GM18526 (cell line): ENCODE results near the gene TRPM3.

Source experiments
- POLR2A ChIP-seq: IDR thresholded peaks from 3 replicates; pipeline ENCODE4 v1.6.1; 2011; ENCODE audit not compliant: insufficient read length; ENCODE audit errors: extremely low read depth

Gene TRPM3

GRCh38 chr9:70577671-70578070 is 543.8 kb downstream of the TRPM3 start:
- no peak for TF ChIP-seq POLR2A

DNA sequence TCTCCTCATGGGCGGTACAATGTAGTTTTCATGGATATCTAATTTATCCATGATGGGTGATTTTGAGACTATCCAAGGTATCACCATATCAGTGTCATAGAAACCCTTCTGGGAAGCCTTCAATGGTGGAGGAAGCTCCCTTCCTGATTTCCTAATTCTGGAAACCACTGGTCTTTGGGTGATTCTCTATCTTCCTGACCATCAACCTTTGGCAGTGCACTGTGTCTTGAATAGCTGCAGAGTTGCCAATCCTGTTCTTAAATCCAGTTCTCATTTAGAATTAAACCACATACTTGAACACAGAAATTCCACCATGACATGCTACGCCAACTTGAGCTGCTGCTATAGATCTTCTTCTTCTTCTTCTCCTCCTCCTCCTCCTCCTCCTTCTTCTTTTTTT is 545.3 kb downstream of the TRPM3 start:
- TF ChIP-seq POLR2A: no peak

- no peak for TF ChIP-seq POLR2A
Measured at GRCh38 chr9:70574151-70574837, 547.1 kb downstream of the TRPM3 start.

- TF ChIP-seq POLR2A: no peak
Measured at GRCh38 chr9:70573308-70573707, 548.1 kb downstream of the TRPM3 start.

GRCh38 chr9:70571258-70571657 is 550.2 kb downstream of the TRPM3 start:
- TF ChIP-seq POLR2A: no peak

DNA sequence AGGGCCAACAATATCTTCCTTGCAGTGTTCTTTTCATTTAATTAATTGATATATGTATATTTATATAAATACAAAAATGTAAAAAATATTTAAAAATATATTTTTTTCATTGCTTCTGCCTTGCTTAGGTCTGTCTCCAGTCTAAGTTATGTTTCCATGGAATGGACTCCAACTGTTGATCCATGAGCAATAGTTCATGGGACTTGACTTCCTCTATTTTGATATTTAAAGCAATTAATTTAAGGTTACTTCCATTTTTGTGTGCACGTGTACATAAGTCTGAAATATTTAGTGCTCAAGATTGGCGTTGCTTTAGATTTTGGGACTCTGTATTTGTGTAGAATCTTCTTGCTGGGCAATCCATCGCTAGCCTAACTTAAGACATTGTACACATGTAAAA is 551.6 kb downstream of the TRPM3 start:
- TF ChIP-seq POLR2A: no peak

DNA sequence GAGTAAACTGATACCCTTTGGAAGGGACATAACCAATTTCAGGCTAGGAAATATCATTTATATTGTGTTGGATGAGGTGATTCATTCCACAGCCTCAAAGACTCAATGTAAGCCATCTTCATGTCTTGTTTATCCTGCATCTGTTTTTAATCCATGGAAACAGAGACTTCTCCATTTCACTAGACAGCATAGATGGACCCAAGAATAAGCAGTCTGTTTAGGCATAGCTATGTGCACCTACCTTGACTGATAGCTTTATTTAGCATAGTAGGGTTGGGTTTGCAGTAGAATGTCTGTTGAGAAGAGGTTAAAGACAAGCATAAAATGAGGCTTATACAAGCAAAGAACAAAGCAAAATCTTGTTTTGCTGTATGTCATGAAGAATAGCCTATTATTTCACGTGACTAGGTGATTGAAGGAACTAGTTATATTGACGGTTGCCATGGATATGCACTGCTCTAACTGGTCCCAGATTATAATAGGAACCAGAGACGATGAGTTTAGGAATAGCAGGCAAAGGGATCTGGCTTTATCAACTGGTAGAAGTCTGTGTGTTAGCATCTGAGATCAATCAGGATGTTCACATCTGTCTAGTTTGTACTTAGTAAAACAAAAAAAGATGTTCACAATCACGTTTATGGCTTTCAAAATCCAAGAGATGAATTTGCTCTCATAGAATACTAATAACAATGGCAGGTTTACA is 552.2 kb downstream of the TRPM3 start:
- TF ChIP-seq POLR2A: no peak

GRCh38 chr9:70567511-70567910 is 553.9 kb downstream of the TRPM3 start:
- no peak for TF ChIP-seq POLR2A

DNA sequence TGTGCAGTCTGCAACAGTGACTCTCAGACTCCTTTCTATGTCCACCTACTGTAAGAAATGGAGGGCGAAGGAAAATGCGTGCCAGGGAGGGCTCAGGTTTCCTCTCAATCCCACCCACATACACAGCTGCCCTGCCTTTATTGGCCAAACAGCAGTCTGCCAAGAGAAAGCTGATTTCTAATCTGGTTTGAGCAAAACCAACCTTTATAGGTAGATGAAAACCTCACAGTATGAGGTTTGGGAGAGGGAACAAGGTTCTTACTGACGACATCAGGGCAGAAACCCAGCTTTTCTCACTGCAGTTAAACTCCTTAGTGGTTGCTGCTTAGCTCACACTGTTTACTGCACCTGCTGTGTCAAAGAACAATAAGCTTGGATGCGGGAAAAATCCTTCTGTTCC is 554.7 kb downstream of the TRPM3 start:
- no peak for TF ChIP-seq POLR2A

- TF ChIP-seq POLR2A: no peak
Measured at GRCh38 chr9:70566066-70566465, 555.4 kb downstream of the TRPM3 start.

GRCh38 chr9:70564468-70565335 is 556.7 kb downstream of the TRPM3 start:
- TF ChIP-seq POLR2A: no peak

GRCh38 chr9:70563431-70564204 is 557.8 kb downstream of the TRPM3 start:
- no peak for TF ChIP-seq POLR2A

- no peak for TF ChIP-seq POLR2A
Measured at GRCh38 chr9:70563010-70563409, 558.4 kb downstream of the TRPM3 start.

DNA sequence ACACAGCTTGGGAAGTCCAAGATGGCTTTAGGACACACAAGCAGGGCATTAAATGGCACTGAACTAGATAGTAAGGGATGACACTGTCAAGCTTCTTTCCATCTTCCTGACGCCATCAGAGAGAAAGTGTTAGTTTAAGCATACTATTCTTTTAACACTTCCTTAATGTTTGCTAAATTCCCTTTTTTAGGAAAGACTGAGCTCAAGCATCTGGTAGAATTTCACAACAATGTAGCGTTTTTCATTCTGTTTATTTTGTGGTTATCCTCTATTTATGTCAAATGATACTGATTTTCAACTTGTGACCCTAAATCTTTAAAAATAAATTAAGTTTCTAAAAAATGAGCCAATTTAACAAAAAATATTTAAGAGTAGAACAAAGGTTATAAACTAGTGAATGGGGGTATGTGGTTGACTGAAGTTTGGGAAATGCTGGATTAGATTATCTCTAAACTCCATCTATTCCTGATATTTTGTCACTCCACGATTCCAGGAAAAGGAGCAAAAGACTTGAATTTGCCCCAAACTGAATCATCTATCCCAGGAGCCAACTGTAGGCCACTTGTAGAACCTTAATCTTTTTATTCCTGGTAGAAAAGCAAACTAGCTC is 559.5 kb downstream of the TRPM3 start:
- no peak for TF ChIP-seq POLR2A

DNA sequence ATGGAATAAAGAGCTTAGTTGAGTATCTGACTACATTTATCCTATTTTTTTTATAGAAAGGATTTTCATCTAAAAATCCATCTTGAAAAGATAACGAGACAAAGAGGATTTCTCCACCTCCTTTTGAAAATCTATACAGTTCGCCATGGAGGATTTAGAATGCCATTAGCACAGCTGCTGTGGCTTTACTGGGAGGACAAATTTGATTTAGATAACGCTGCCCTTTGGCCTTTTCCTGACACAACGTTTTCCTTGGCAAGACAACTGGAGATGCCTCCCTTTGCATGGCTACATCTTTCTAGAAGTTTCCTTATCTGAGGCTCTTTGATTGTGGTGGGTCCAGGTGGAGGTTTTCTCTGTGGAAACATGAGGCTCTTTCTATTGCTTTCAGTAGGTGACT is 560.3 kb downstream of the TRPM3 start:
- TF ChIP-seq POLR2A: no peak

DNA sequence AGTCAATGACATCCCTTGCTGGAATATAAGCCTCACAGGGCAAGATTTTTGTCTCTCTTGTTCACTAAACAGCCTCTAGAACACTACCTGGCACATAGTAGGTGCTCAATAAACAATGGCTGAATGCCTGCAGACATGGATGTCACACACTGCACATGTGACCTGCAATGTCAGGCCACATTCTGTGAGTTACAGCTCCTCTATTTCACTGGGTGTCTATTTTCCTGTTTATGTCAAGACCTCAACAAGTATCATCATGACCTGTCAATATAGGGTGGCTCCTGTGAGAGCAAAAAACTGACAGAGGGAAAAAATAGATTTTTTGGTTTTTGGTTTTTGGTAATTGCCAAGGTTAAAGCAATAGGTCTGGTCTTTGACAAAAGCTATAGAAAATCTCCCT is 562.3 kb downstream of the TRPM3 start:
- TF ChIP-seq POLR2A: no peak
